ENCODE results near the gene GAL3ST2.
A peak's percentile ranks its signal among the peaks of the same experiment; 100 is the strongest.
"Not testable (repeated sequence)": the region's sequence is repeated elsewhere in the genome, so short reads cannot be mapped to it uniquely, and the experiment has no call there.

The GAL3ST2 gene

GRCh38 chr2:241770936-241771285, 5.7 kb upstream of the GAL3ST2 start:
- Mint-ChIP-seq H3K36me3 (peaks cover 16% of the 10 kb centered on the region), H3K9me3 (no peaks in the 10 kb centered on the region), H3K4me3 (no peak overlapping the region), H3K27ac (peak overlapping the region; percentile 50), H3K4me1 (peaks cover 22% of the 10 kb centered on the region)
- DNase-seq (ENCODE audit: low spot score in 2 of 2) (peak in 1 of 2 donors; percentile 45), ATAC-seq (no peak)

GRCh38 chr2:241771286-241772062, 5.1 kb upstream of the GAL3ST2 start:
- peak in 1 of 2 donors; percentile 49 for DNase-seq (ENCODE audit: low spot score in 2 of 2)
- H3K4me3 Mint-ChIP-seq = peak overlapping the region; percentile 56
- ATAC-seq = no peak
- no peaks in the 10 kb centered on the region for H3K9me3 Mint-ChIP-seq
- H3K36me3 Mint-ChIP-seq = peaks cover 16% of the 10 kb centered on the region
- peaks cover 22% of the 10 kb centered on the region for H3K4me1 Mint-ChIP-seq
- H3K27ac Mint-ChIP-seq = peak overlapping the region; percentile 50

GRCh38 chr2:241772063-241772499, 4.5 kb upstream of the GAL3ST2 start:
- no peaks in the 10 kb centered on the region for H3K9me3 Mint-ChIP-seq
- no peak for DNase-seq (ENCODE audit: low spot score in 2 of 2)
- H3K36me3 Mint-ChIP-seq = peaks cover 16% of the 10 kb centered on the region
- H3K4me1 Mint-ChIP-seq = peaks cover 22% of the 10 kb centered on the region
- peak overlapping the region; percentile 50 for H3K27ac Mint-ChIP-seq
- no peak for ATAC-seq
- H3K4me3 Mint-ChIP-seq = peak overlapping the region; percentile 56

GRCh38 chr2:241773511-241774418, 2.9 kb upstream of the GAL3ST2 start:
- DNase-seq (ENCODE audit: low spot score in 2 of 2) (peak in 1 of 2 donors; percentile 48), ATAC-seq (no peak)
- Mint-ChIP-seq H3K36me3 (peaks cover 16% of the 10 kb centered on the region), H3K4me3 (no peak overlapping the region), H3K27ac (no peak overlapping the region), H3K9me3 (no peaks in the 10 kb centered on the region), H3K4me1 (peaks cover 22% of the 10 kb centered on the region)

GRCh38 chr2:241774419-241775222, 2.0 kb upstream of the GAL3ST2 start:
- Mint-ChIP-seq H3K4me3 (no peak overlapping the region), H3K9me3 (no peaks in the 10 kb centered on the region), H3K36me3 (peaks cover 16% of the 10 kb centered on the region), H3K4me1 (peaks cover 22% of the 10 kb centered on the region), H3K27ac (peak overlapping the region; percentile 52)
- DNase-seq (ENCODE audit: low spot score in 2 of 2) (no peak), ATAC-seq (no peak)

- DNase-seq (ENCODE audit: low spot score in 2 of 2) = peak in 1 of 2 donors; percentile 47
- no peak for ATAC-seq
- Mint-ChIP-seq H3K9me3 (no peaks in the 10 kb centered on the region), H3K36me3 (peaks cover 16% of the 10 kb centered on the region), H3K27ac (peak overlapping the region; percentile 52), H3K4me1 (peaks cover 22% of the 10 kb centered on the region), H3K4me3 (no peak overlapping the region)
Measured at GRCh38 chr2:241775223-241776177, 1.1 kb upstream of the GAL3ST2 start.

GRCh38 chr2:241777170-241777685, 606 bp downstream of the GAL3ST2 start:
- Mint-ChIP-seq H3K36me3 (peaks cover 5% of the 10 kb centered on the region), H3K4me1 (peaks cover 9% of the 10 kb centered on the region), H3K27ac (no peak overlapping the region), H3K9me3 (no peaks in the 10 kb centered on the region), H3K4me3 (no peak overlapping the region)
- ATAC-seq (no peak), DNase-seq (ENCODE audit: low spot score in 2 of 2) (no peak)

GRCh38 chr2:241777686-241778627, 1.3 kb downstream of the GAL3ST2 start:
- Mint-ChIP-seq H3K36me3 (peaks cover 5% of the 10 kb centered on the region), H3K9me3 (no peaks in the 10 kb centered on the region), H3K4me3 (no peak overlapping the region), H3K27ac (peak overlapping the region; percentile 34), H3K4me1 (peaks cover 2% of the 10 kb centered on the region)
- no peak for ATAC-seq
- peak in 1 of 2 donors; percentile 47 for DNase-seq (ENCODE audit: low spot score in 2 of 2)

GRCh38 chr2:241780939-241781569, 4.4 kb downstream of the GAL3ST2 start:
- no peak for ATAC-seq

GRCh38 chr2:241782053-241782452, 5.4 kb downstream of the GAL3ST2 start:
- not testable (repeated sequence) for H3K9me3 Mint-ChIP-seq; H3K27ac Mint-ChIP-seq; DNase-seq (ENCODE audit: low spot score in 2 of 2); ATAC-seq; H3K4me1 Mint-ChIP-seq; H3K4me3 Mint-ChIP-seq; H3K36me3 Mint-ChIP-seq

More at GRCh38 chr2:241780939-241781569, 4.4 kb downstream of the GAL3ST2 start:
- Mint-ChIP-seq H3K36me3 (no peaks in the 10 kb centered on the region), H3K4me3 (no peak overlapping the region), H3K9me3 (no peaks in the 10 kb centered on the region), H3K27ac (no peak overlapping the region), H3K4me1 (no peaks in the 10 kb centered on the region)
- DNase-seq (ENCODE audit: low spot score in 2 of 2) = no peak

- Mint-ChIP-seq H3K27ac (peak overlapping the region; percentile 67), H3K4me1 (peaks cover 29% of the 10 kb centered on the region), H3K36me3 (no peaks in the 10 kb centered on the region), H3K4me3 (peak overlapping the region; percentile 48), H3K9me3 (no peaks in the 10 kb centered on the region)
- peak; percentile 30 for ATAC-seq
- peak in 1 of 2 donors; percentile 41 for DNase-seq (ENCODE audit: low spot score in 2 of 2)
Measured at GRCh38 chr2:241788135-241788534, 11.5 kb downstream of the GAL3ST2 start.

GRCh38 chr2:241788572-241788971, 11.9 kb downstream of the GAL3ST2 start:
- peak; percentile 98 for ATAC-seq
- peaks cover 29% of the 10 kb centered on the region for H3K4me1 Mint-ChIP-seq

More at GRCh38 chr2:241788572-241788971, 11.9 kb downstream of the GAL3ST2 start:
- H3K36me3 Mint-ChIP-seq = no peaks in the 10 kb centered on the region
- H3K9me3 Mint-ChIP-seq = no peaks in the 10 kb centered on the region
- peak overlapping the region; percentile 67 for H3K27ac Mint-ChIP-seq
- H3K4me3 Mint-ChIP-seq = peak overlapping the region; percentile 48
- peak in 1 of 2 donors; percentile 70 for DNase-seq (ENCODE audit: low spot score in 2 of 2)
